Measurements from ENCODE around the gene SNAI3.

The SNAI3 gene

GRCh38 chr16:88687676-88688012 lies 1.3 kb upstream of the SNAI3 start:
- no peak for DNase-seq (ENCODE audit: low spot score)
- no peak for TF ChIP-seq CTCF (IDR thresholded peaks at IDR 0.05)
- H3K27ac ChIP-seq, result no peak overlapping the region
- no peak overlapping the region for H3K4me3 ChIP-seq

GRCh38 chr16:88687254-88687576 lies 908 bp upstream of the SNAI3 start:
- H3K27ac ChIP-seq, result no peak overlapping the region
- DNase-seq (ENCODE audit: low spot score), result no peak
- TF ChIP-seq CTCF (IDR thresholded peaks at IDR 0.05), result no peak

GRCh38 chr16:88686062-88686438 lies 257 bp downstream of the SNAI3 start:
- DNase-seq (ENCODE audit: low spot score), result no peak
- Histone ChIP-seq H3K27ac (no peak overlapping the region), H3K4me3 (peak overlapping the region; percentile 64)
- TF ChIP-seq CTCF (IDR thresholded peaks at IDR 0.05), result no peak

More at GRCh38 chr16:88687254-88687576, 908 bp upstream of the SNAI3 start:
- no peak overlapping the region for H3K4me3 ChIP-seq

GRCh38 chr16:88685156-88686061 lies 898 bp downstream of the SNAI3 start:
- no peak overlapping the region for H3K27ac ChIP-seq
- peak; percentile 13 for TF ChIP-seq CTCF (IDR thresholded peaks at IDR 0.05)

GRCh38 chr16:88684569-88685155 lies 1.6 kb downstream of the SNAI3 start:
- TF ChIP-seq CTCF (IDR thresholded peaks at IDR 0.05), result no peak
- Histone ChIP-seq H3K4me3 (no peak overlapping the region), H3K27ac (no peak overlapping the region)
- DNase-seq (ENCODE audit: low spot score), result no peak

More at GRCh38 chr16:88685156-88686061, 898 bp downstream of the SNAI3 start:
- no peak for DNase-seq (ENCODE audit: low spot score)
- peak overlapping the region; percentile 64 for H3K4me3 ChIP-seq

GRCh38 chr16:88681709-88682451 lies 4.4 kb downstream of the SNAI3 start:
- peak overlapping the region; percentile 21 for H3K4me3 ChIP-seq
- no peak for TF ChIP-seq CTCF (IDR thresholded peaks at IDR 0.05)
- DNase-seq (ENCODE audit: low spot score), result no peak
- peak overlapping the region in 1 of 2 donors; percentile 74 for H3K27ac ChIP-seq

Measured in coronary artery (tissue), 2 donors.